GM13976 (cell line): ENCODE results near the gene IQGAP2.

Experiments used
- DNase-seq: peaks from one replicate; pipeline ENCODE4 v3.0.0; 2012; ENCODE audit warnings: low spot score
- CTCF ChIP-seq: IDR thresholded peaks from 2 replicates; pipeline ENCODE4 v1.5.1; 2012; ENCODE audit warnings: borderline replicate concordance, mild to moderate bottlenecking; ENCODE audit not compliant: insufficient read depth; ENCODE audit errors: extremely low read depth, missing control alignments, control extremely low read depth
- in situ Hi-C: fragments of 300-500 bp; cut with MboI; formaldehyde crosslinking; loops from one replicate; pipeline ENCODE4 v1.12.0; 2022; ENCODE audit warnings: low sequenced_read_pairs, mixed read lengths, inconsistent platforms; ENCODE audit not compliant: unreplicated experiment

Gene IQGAP2

DNA sequence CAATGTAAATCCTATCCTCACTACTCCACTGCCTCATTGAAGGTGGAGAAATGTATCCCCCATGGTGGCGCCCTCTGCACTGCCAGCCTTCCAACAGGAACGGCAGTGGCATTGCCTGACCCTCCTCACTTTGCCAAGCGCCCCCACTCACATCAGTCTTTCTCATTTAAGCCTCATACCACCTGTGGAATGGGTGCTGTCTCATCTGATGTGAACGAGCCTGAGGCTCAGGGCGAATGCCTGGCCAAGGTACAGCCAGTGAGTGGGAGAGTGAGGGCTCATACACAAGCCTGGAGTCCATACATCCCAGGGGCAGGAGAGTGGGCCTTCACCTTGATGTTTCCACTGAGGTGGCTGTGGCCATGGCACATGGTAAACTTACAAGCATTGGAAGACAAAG, 209.9 kb downstream of the IQGAP2 start:
- no peak for TF ChIP-seq CTCF
- DNase-seq: no peak
- in situ Hi-C loops: no loop called here

GRCh38 chr5:76615759-76616158, 212.7 kb downstream of the IQGAP2 start:
- no peak for TF ChIP-seq CTCF
- in situ Hi-C loops: no loop called here
- no peak for DNase-seq

DNA sequence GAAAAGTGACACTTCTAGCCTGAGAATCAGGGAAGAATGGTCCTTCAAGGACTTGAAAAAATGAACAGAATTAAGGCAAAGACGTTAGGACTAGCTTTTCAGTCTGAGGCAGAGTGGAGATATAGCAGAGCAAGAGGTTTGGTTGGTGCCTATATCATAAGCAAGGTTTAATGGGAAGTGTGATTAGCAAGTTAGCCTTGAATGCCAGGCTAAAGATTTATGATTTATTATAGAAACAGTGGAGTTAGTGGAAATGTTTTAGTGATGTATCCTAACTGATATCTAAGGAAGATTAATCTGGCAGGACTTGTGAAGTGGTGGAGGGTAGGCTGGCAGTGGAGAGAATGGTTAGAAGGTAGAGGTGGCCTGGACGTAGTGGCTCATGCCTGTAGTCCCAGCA, 213.1 kb downstream of the IQGAP2 start:
- no peak for DNase-seq
- no peak for TF ChIP-seq CTCF
- in situ Hi-C loops: no loop called here

DNA sequence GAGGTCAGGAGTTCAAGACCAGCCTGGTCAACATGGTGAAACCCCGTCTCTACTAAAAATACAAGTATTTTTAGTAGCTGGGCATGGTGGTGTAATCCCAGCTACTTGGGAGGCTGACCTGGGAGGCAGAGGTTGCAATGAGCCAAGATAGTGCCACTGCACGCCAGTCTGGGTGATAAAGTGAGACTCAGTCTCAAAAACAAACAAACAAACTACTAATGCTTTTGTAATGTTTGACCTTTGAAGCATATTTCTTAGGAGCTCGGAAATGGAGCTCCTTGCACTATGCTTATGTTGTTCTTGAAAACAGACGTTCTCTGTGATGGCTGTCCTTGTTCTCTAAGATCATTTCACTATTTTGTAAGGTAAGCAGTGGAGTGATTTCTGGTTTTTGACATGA, 214.1 kb downstream of the IQGAP2 start:
- DNase-seq: no peak
- in situ Hi-C loops: no loop called here
- no peak for TF ChIP-seq CTCF

DNA sequence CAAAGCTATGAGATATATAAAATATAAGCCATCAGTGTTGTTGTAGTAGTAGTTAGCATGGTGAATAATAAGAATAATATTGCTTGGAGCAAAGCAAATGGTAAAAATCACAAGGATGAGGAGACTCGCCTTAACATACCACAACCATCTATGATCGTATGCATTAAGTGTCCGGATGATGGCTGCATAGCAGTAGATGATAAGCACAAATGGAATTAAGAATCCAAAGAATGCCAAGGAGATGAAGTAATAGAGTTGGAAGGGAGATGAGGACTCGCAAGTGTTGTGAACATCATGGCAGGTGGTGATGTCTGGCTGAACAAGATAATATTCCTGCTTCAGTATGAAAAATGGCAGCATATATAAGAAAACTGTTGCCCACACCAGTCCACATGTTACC, 214.6 kb downstream of the IQGAP2 start:
- in situ Hi-C loops: no loop called here
- no peak for TF ChIP-seq CTCF
- no peak for DNase-seq

- no peak for DNase-seq
- in situ Hi-C loops: no loop called here
- TF ChIP-seq CTCF: no peak
These were observed 217.1 kb downstream of the IQGAP2 start for GRCh38 chr5:76620166-76620565.

- TF ChIP-seq CTCF: no peak
These were observed 219.0 kb downstream of the IQGAP2 start for GRCh38 chr5:76622076-76622475.

More at GRCh38 chr5:76622076-76622475, 219.0 kb downstream of the IQGAP2 start:
- in situ Hi-C loops: no loop called here
- DNase-seq: no peak
